GM19240 (cell line): ENCODE results near the gene NCOA4.
"Not testable (repeated sequence)": the region's sequence is repeated elsewhere in the genome, so short reads cannot be mapped to it uniquely, and the experiment has no call there.

Experiments used
- DNase-seq: peaks from one replicate; pipeline ENCODE4 v3.0.0; 2011; ENCODE audit warnings: low spot score; ENCODE audit not compliant: insufficient read length

Gene NCOA4

GRCh38 chr10:46052791-46053375, 22.5 kb upstream of the NCOA4 start:
- no peak for DNase-seq

DNA sequence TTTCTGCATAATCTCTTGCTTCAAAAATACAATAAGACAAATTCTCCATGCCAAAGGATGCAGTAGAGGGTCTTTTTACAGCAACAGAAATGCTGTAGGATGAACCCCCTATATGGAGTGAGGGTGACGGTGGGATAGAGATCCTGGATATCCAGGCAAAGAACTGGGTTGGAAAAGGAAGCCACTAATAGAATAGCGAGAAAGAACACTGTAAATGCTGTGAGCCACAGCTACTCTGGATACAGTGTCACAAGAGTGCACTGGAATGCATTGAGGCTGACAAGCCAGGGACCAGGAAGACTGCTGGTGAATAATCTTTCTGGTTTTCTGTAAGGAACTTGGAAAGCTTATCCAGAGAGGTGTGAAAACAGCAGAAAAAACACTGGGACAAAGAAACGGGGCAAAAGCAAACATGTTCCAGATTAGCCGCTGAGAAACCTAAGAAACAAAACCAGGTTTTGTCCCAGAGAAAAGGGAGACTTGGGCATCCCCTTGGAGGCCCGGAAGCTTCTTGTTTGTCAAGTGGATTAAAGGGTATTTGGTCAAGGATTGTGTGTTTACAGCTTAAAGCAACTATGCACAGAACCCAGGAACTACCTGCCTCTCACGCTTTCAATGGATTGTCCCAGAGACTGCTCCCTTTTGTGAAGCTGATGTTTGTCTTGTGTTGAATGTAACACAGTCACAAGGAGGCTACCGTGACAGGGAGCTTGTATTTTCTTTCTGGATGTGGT, 21.8 kb upstream of the NCOA4 start:
- DNase-seq = no peak

GRCh38 chr10:46050941-46051623, 20.7 kb upstream of the NCOA4 start:
- no peak for DNase-seq

GRCh38 chr10:46049497-46049831, 19.0 kb upstream of the NCOA4 start:
- not testable (repeated sequence) for DNase-seq

- DNase-seq = no peak
Measured at GRCh38 chr10:46048152-46048551, 17.7 kb upstream of the NCOA4 start.

DNA sequence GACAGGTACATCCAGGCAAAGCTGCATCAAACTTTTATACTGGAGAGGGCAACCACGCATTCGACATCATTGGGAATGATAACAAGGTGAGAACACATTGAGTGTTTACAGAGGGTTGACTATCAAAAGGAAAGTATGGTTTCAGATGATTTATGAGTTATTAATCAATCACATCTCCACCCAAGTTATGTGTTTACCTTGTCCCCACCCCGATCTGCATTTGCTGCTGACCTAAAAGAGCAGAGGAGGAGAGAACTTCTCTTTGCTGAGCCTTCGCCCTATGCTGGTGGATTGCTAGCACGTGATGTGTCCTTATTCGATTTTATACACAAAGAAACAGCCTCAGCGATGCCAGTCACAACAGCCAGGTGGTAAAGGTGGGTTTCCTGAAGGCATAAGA, 15.8 kb upstream of the NCOA4 start, which contains the start of gene MSMB:
TSS of gene MSMB (minus strand) at position 9 of the 400 bp plus-strand sequence. CDS start 32 bp downstream, outside the sequence.
- no peak for DNase-seq

DNA sequence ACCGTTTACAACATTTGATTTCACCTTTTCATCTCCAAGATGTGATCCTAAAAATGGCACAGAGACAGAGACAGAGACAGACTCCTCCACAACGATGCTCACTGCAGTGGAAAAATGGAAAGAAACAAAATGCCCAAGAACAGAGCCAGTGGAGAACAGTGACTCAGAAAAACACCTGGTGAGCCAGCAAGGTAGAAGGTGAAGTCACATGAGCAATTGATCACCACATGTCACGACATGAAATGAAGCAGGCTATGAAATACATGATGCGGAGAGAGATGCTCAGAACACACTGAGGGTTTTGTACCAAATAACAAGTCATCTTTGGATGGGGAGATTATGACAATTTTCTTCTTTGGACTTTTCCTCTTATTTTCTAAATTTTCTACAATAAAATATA, 12.1 kb upstream of the NCOA4 start:
- no peak for DNase-seq

GRCh38 chr10:46040004-46040403, 9.6 kb upstream of the NCOA4 start:
- DNase-seq = no peak

GRCh38 chr10:46037107-46037825, 6.8 kb upstream of the NCOA4 start:
- no peak for DNase-seq

GRCh38 chr10:46035923-46036849, 5.8 kb upstream of the NCOA4 start:
- DNase-seq = no peak

GRCh38 chr10:46033602-46034011, 3.2 kb upstream of the NCOA4 start:
- DNase-seq = no peak

- no peak for DNase-seq
Measured at GRCh38 chr10:46031648-46032532, 1.5 kb upstream of the NCOA4 start.

DNA sequence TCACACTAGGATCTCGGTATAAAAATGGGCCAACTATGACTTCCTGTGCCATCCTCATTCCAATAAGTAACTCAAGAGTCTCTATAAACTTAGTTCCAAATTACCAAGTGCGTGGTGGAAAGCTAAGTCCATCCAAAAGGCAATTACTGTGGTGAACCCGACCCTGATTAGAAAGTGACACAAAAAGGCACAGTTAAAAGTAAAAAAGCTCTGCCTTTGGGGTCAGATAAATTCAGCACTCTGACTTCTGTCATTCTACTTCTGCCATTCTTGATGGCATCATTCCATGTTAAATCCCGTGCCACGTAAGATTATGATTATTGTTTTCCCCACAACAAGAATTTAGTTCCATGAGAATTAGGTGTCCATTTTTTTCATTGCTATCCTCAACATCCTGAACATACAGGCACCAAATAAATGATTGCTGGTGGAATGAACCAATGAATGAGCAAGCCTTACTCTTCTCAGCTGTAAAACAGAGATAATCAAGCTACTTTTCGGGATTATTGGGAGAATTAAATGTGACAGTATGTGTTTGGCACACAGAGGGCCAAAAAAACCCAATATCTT, 877 bp downstream of the NCOA4 start:
- no peak for DNase-seq

DNA sequence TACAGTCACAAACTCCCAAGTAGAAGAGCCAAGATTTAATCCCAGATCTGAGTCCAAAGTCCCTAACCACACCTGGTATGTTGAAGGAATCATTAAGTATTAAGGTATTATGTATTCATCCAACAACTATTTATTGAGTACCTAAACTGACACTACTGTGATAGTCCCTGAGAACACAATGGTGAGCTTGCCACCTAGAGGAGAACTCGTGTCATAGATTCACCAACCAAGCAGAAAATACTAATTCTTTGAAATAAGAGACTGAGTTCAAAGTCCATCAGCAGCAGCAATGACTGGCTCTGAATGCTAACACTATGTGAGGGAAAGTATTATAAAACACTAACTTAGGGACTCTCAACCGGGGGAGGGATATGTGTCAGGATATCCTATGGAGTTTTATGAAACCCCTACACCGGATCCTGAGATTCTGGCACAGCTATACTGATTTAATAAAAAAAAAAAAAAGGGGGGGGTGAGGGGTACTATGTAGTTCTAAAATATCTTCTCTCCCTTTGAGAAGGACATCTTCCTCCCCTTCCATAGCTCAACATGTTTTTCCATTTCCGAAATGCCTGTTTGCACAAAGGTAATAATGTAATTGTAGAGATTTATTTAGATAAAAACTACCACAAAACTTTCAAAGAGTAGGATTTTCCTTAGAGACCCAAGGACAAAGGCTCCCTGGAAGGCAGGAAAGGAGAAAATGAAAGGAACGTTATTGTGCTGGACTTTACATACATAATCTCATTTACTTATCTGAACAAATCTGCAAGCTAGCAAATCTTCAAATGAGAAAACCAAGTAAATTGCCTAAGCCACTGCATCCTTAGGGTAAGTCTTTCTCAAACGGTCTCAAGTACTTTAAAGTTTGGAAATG, 1.6 kb downstream of the NCOA4 start:
- DNase-seq = no peak

DNA sequence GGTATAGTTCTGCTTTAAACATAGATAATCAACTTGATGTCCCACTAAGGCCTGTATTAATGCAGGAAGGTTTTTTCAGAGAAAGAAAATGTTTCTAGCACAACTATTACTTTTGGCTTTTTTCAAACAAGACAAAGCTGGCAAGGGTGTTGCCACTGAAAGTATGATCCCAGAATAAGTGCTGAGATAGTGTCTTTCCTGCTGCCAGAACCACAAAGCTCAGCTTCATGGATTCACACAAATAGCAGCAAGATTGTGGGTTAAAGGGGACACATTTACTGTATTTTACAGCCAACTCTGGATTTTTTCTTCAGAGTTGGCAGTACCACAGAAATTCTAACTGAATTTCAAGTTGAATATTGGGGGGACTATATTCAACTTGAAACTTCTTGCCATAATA, 4.3 kb downstream of the NCOA4 start:
- DNase-seq = no peak

DNA sequence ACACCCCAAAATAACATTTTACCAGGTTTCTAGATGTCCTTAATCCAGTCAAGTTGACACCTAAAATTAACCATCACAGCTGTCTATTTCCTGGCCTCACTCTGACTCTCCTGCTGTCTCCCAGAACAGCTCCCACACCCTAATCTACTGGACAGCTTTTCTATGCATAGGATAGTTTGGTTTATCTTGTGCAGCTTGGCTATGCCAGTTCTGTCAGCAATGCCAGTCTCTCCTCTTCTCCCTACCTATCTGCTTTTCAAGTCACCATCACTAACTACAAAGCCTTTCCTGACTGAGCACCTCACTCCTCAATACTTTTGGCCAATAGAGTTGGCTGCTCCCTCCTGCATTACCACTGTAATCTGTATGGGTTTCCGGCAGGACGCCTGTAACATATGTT, 5.0 kb downstream of the NCOA4 start:
- DNase-seq = no peak

DNA sequence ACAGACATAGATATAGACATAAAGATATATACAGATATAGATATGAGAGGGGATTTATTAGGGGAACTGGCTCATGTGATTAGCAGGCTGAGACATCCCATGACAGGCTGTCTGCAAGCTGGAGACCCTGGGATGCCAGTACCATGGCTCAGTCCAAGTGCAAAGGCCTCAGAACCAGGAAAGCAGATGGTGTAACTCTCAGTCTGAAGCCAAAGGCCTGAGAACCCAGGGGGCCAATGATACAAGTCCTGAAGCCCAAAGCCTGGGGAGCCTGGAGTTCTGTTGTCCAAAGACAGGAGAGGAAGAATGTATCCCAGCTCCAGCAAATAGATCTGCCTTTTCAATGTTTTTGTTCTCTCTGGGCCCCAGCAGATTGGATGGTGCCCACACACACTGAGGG, 5.5 kb downstream of the NCOA4 start:
- DNase-seq = no peak

DNA sequence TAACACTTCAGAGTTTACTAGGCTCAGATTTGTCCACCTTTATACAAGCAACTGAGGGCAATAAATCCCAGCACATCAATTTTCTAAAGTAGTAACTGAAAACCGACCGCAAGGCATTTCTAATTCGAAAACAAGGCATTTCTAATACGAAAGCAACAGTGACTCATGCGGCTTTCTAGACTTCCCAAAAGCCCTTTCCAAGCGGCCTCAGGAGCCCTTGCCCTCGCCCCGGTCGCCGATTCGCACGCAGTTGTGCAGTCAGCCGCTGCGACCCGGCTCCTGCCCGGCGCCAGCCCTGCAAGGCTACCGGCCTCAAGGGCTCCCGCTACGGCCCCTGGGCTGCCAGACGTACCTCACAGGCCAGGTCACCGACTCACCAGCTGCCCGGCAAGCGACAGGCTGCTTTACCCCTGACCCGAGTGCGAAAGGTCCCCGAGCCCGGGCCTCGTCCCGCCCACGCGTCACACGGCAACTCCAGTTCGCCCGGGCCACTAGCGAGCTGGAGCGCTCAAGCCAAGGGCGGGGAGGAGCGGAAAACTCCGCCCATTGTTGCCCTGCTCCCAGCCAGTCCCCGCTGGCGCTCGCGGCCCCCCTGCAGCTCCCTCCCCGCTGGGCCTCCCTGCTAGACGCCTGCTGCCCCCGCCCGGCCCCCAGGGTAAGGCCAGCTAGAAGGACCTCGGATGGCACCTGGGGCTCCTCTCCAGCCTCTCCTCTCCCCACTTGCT, 7.3 kb downstream of the NCOA4 start:
- peak; percentile 48 for DNase-seq
